Measurements from ENCODE around the gene DTL.

DNA sequence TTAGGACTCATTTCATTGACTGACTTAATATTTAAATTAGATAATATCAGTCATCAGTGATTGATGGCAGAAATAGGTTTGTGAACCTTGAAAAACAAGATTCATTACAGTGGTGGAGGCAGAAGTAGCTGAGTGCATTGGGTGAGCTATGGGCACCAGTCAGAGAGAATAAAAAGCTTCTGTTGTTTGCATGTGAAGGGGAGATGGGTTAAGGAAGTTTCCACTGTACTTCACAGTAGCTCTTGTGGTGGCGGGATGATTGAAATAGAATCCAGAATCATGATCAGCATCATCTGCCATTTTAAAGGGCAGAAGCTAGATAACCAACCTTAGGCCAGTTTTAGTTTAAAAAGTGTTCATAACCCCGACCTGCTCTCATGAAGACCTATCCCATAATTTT lies 66.2 kb downstream of the DTL start:
- TF ChIP-seq, protein P1, sequence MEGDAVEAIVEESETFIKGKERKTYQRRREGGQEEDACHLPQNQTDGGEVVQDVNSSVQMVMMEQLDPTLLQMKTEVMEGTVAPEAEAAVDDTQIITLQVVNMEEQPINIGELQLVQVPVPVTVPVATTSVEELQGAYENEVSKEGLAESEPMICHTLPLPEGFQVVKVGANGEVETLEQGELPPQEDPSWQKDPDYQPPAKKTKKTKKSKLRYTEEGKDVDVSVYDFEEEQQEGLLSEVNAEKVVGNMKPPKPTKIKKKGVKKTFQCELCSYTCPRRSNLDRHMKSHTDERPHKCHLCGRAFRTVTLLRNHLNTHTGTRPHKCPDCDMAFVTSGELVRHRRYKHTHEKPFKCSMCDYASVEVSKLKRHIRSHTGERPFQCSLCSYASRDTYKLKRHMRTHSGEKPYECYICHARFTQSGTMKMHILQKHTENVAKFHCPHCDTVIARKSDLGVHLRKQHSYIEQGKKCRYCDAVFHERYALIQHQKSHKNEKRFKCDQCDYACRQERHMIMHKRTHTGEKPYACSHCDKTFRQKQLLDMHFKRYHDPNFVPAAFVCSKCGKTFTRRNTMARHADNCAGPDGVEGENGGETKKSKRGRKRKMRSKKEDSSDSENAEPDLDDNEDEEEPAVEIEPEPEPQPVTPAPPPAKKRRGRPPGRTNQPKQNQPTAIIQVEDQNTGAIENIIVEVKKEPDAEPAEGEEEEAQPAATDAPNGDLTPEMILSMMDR (IDR thresholded peaks at IDR 0.05; ENCODE audit: insufficient read depth, low read length, poor library complexity, severe bottlenecking) = no peak
- TF ChIP-seq EZH2phosphoT487 (conservative IDR thresholded peaks at IDR 0.05; ENCODE audit: low read length) = no peak

Measured in SU-DHL-6 (cell line).